ENCODE measurements around the gene MLF2. TPM values are rescaled to one million over a fixed set of nuclear protein-coding genes. Genes with fewer than 3 reads are reported as not detected.

Gene MLF2, protein sequence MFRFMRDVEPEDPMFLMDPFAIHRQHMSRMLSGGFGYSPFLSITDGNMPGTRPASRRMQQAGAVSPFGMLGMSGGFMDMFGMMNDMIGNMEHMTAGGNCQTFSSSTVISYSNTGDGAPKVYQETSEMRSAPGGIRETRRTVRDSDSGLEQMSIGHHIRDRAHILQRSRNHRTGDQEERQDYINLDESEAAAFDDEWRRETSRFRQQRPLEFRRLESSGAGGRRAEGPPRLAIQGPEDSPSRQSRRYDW
- 141 and 153 TPM in 2 replicates for total RNA-seq

DNA sequence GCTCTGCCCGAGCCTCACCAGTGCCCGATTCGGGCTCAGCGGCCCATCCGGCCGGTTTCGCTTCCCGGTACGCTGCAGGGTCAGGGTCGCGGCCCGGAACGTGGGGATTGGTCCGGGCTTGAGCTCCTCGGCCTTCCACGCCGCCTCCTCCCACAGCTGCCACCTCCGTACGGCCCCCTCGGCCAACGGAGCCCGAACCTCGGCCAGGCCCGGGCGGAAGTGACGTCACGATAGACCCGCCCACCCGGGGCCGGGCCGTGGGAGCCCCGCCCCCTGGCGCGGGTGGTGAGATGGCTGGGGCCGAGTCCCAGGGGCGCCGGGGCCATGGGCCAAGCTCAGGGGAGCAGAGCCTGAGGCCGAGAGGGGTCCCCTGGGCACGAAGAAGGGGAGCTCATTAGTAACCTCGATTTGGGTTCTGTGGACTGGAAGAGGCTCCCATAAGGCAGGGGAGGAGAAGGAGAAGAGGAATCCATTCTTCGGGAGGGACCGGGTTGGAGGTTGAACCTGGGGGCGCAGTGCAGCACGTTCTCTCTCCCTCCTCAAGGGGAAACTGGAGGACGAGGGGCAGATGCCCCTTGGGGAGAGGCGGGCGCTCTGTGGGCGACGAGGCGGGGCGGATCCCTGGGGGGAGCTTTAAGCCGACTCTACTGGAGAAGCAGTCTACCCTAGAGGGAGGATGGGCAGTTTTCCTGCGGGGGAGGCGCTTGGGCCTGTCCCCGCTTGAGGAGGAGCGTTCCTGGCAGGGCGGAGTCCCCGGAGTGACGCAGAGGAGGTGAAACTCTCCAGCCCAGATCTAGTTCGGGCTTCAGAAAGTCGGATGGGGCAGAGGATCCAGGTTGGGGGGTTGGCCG is at the start of gene MLF2:
TSS of gene MLF2 (minus strand) at position 221 of the 851 bp plus-strand sequence. CDS start 807 bp downstream, outside the sequence.

DNA sequence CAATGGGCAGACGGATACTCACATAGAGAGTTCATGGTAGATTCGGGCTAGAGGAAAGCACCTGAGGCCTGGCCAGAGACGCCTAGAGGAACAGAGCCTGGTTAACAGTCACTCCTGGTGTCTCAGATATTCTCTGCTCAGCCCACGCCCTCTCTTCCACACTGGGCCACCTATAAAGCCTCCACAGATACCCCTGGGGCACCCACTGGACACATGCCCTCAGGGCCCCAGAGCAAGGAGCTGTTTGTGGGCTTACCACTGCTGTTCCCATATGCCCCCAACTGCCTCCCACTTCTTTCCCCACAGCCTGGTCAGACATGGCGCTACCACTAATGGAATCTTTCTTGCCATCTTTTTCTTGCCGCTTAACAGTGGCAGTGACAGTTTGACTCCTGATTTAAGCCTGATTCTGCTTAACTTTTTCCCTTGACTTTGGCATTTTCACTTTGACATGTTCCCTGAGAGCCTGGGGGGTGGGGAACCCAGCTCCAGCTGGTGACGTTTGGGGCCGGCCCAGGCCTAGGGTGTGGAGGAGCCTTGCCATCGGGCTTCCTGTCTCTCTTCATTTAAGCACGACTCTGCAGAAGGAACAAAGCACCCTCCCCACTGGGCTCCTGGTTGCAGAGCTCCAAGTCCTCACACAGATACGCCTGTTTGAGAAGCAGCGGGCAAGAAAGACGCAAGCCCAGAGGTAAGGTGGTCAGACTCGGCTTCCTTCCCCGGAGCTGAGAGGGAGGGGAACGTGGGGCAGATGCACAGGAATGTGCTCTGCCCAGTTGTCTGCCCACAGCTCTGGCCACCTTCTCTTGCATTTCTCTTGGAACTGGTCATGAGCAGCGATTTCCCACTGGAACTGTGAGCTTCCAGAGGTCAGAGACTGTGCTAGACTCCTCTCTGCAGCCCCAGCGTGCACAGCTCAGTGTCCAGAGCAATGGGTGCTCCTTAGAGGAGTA is 36.3 kb upstream of the MLF2 start, which contains the start of gene CD4:
TSS of gene CD4 (plus strand) at position 557 of the 953 bp plus-strand sequence. CDS start 10,611 bp downstream, outside the sequence.

DNA sequence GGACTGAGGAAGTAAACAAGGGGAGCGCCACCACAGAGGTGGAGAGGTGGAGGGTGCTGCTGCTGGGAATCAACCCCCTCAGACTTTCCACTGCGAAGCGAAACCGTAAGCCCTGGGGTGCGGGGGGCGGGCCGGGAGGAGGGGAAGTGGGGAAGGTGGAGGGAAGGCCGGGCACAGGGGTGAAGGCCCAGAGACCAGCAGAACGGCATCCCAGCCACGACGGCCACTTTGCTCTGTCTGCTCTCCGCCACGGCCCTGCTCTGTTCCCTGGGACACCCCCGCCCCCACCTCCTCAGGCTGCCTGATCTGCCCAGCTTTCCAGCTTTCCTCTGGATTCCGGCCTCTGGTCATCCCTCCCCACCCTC is 19.4 kb upstream of the MLF2 start, which contains the start of gene LAG3:
TSS of gene LAG3 (plus strand) at position 190 of the 365 bp plus-strand sequence. CDS start 333 bp downstream, outside the sequence.

DNA sequence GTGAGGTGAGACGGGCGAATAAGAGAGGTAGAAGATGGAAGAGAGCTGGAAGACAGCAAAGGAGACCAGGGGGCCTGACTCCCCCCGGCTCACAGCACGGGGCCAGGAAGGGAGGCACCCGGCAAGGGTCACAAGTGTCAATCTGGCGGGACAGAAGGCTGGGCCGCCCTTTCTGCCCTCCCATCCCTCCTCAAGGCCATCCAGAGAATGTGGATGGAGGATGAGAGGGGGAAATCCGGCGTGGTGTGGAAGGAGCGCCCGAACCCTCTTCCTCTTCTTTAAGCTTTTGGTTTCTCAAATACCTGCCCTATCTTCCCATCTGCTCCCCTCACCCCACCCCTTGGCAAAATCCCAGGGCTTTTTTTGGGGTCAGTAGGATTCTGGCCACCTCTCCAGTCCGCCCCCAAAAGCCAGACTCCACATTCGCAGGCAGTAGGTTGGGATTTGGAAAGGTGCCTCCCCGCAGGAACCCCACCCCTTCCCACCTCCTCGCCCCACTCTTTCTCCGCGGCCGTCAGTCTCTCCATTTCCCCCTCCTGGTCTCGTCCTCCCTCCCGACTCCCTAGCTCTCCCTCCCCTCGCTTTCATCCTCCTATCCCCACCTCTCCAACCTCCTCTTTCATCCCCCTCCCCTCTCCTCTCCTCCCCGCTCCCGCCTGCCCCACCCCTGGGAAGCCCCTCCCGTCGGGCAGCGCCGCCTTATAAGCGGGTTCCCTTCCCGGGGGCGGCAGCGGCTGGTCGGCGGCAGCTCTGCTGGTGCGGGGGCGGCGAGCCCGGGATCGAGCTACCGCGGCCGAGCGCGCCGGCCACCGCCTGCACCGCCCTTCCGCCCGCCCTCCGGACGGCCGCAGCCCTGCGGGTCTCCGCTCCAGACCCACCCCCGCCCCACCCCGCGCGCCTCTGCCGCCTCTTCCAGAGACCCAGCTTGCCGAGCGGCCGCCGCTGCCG is 13.0 kb upstream of the MLF2 start, which contains the start of gene PTMS:
TSS of gene PTMS (plus strand) at position 730 of the 948 bp plus-strand sequence. CDS start 343 bp downstream, outside the sequence.

DNA sequence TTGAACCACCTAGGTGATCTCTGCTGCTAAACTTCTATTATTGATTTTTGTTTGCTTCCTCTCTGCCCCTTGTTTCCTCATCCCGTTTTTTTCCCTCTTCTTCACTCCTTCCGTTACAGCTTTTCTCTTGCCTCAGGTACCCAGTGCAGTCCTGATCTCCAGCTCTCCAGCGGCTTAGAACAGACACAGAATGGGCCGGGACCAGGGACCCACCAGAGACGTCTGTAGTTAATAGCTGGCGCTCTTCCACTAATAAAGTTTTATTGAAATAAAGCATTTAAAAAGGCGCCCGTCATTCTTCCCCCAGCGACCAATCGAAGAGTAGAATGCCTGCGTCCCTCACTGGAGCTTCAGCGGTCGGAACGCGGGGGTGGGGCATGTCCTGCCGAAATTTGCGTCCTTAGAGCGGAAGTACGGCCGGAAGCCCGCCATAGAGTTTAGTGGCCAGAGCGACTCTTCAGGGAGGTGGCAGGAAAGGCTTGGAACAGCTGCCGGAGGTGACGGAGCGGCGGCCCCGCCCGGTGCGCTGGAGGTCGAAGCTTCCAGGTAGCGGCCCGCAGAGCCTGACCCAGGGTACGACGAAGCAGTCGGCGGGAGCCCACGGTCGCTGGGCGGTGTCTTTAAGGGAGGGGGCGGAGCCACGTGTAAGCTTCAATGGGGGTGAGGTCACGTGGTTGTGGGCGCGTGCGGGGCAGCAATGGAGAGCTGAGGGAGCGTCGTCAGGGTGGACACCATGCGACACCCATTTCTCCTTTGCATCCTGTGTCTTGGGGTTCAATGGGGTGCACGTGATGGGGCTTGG is 29.1 kb downstream of the MLF2 start, which contains the start of gene COPS7A:
TSS of gene COPS7A (plus strand) at position 440 of the 802 bp plus-strand sequence. CDS start 611 bp downstream, outside the sequence.

DNA sequence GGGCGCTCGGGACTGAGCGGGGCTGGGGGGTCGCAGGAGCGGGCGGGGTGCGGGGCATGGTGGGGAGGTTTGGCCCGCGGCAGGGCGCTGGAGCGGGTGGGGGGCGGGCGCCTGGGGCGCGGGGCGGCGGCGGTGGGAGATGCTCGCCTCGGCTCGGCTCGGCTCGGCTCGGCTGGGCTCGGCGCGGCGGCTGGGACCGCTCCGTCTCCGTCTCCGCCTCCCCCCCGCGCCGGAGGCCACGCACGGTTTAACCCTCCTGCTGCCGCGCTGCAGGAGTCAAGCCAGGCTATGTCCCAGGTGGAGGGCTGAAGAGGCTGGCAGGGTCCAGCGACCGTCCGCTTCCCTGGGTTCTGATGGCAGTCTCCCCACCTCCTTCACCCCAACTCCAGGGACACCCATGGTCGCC is 52.3 kb downstream of the MLF2 start, which contains the start of gene PIANP:
TSS of gene PIANP (minus strand) at position 170 of the 406 bp plus-strand sequence. CDS start 2,754 bp downstream, outside the sequence.

Small RNA genes within 50 kb of the gene (small RNA-seq; reads per million reads assigned to genes)
- not detected for gene RNU6-781P

Other genes starting within 250 kb of the MLF2 start
- gene GAPDH, start 218.6 kb downstream of the MLF2 start, total RNA-seq: 6,940 and 9,259 TPM in 2 replicates
- 9.7 and 12.7 TPM in 2 replicates for gene IFFO1, start 197.1 kb downstream of the MLF2 start, total RNA-seq
- 35.3 and 40.0 TPM in 2 replicates for gene NOP2, start 184.8 kb downstream of the MLF2 start, total RNA-seq
- gene CHD4, start 145.8 kb downstream of the MLF2 start, total RNA-seq: 225 and 228 TPM in 2 replicates
- 0.10 TPM in 1 of 2 replicates, not detected in the other for gene LPAR5, start 117.2 kb downstream of the MLF2 start, total RNA-seq
- 0.57 and 1.6 TPM in 2 replicates for gene ACRBP, start 105.7 kb downstream of the MLF2 start, total RNA-seq
- gene ING4, start 90.0 kb downstream of the MLF2 start, total RNA-seq: 37.7 and 40.8 TPM in 2 replicates
- 30.2 and 31.4 TPM in 2 replicates for gene ZNF384, start 63.8 kb downstream of the MLF2 start, total RNA-seq
- gene PIANP, start 52.3 kb downstream of the MLF2 start, total RNA-seq: not detected in 2 replicates
- gene COPS7A, start 29.1 kb downstream of the MLF2 start, total RNA-seq: 42.5 and 45.7 TPM in 2 replicates
- gene PTMS, start 13.2 kb upstream of the MLF2 start, total RNA-seq: 126 and 169 TPM in 2 replicates
- 0.10 and 0.33 TPM in 2 replicates for gene LAG3, start 19.4 kb upstream of the MLF2 start, total RNA-seq
- not detected in 2 replicates for gene CD4, start 36.4 kb upstream of the MLF2 start, total RNA-seq
- 3.4 and 6.5 TPM in 2 replicates for gene GPR162, start 68.7 kb upstream of the MLF2 start, total RNA-seq
- gene P3H3, start 75.3 kb upstream of the MLF2 start, total RNA-seq: 43.7 and 58.1 TPM in 2 replicates
- 2.6 and 2.9 TPM in 2 replicates for gene GNB3, start 87.8 kb upstream of the MLF2 start, total RNA-seq
- 8.2 and 21.6 TPM in 2 replicates for gene CDCA3, start 98.1 kb upstream of the MLF2 start, total RNA-seq
- 93.1 and 105 TPM in 2 replicates for gene USP5, start 99.0 kb upstream of the MLF2 start, total RNA-seq
- 757 and 836 TPM in 2 replicates for gene TPI1, start 114.4 kb upstream of the MLF2 start, total RNA-seq
- gene SPSB2, start 120.2 kb upstream of the MLF2 start, total RNA-seq: 3.3 and 4.3 TPM in 2 replicates
- gene LRRC23, start 151.7 kb upstream of the MLF2 start, total RNA-seq: 2.5 and 2.9 TPM in 2 replicates
- gene ENO2, start 161.4 kb upstream of the MLF2 start, total RNA-seq: 3.1 and 5.6 TPM in 2 replicates
- gene ATN1, start 174.8 kb upstream of the MLF2 start, total RNA-seq: 14.9 and 17.3 TPM in 2 replicates
- not detected in 2 replicates for gene RNU7-1, start 190.7 kb upstream of the MLF2 start, total RNA-seq
- 62.0 and 91.1 TPM in 2 replicates for gene C12orf57, start 190.9 kb upstream of the MLF2 start, total RNA-seq
- 1.2 and 2.0 TPM in 2 replicates for gene PTPN6, start 198.2 kb upstream of the MLF2 start, total RNA-seq
- gene PHB2, start 217.5 kb upstream of the MLF2 start, total RNA-seq: 257 and 283 TPM in 2 replicates
- 31.0 and 36.5 TPM in 2 replicates for gene EMG1, start 217.8 kb upstream of the MLF2 start, total RNA-seq

Measured in vein endothelial cell (primary cell).